MG63 (cell line): ENCODE measurements around the gene SDK2. TPM values are rescaled to one million over a fixed set of nuclear protein-coding genes. Genes with fewer than 3 reads are reported as not detected.

Experiments used
- DNase-seq: peaks from one replicate; pipeline ENCODE4 v3.0.0-alpha.2; 2020
- H3K27me3 ChIP-seq: fragments of 250-450 bp; sonication (Bioruptor Pico); 2 replicates; pipeline ENCODE4 v1.5.1; 2020; ENCODE audit warnings: mild to moderate bottlenecking, moderate library complexity
- H3K36me3 ChIP-seq: fragments of 250-450 bp; sonication (Bioruptor Pico); 2 replicates; pipeline ENCODE4 v1.5.1; 2020; ENCODE audit warnings: mild to moderate bottlenecking, moderate library complexity
- H3K4me3 ChIP-seq: fragments of 250-450 bp; sonication (Bioruptor Pico); 2 replicates; pipeline ENCODE4 v1.5.1; 2020; ENCODE audit warnings: mild to moderate bottlenecking, moderate library complexity
- H3K9me3 ChIP-seq: fragments of 250-450 bp; sonication (Bioruptor Pico); 2 replicates; pipeline ENCODE4 v1.5.1; 2020; ENCODE audit warnings: mild to moderate bottlenecking, moderate library complexity
- total RNA-seq: library from RNA; depleted of rRNA; stranded (reverse); fragments of >200 nt; shearing (Covaris generic); gene quantifications from 2 replicates; pipeline ENCODE4 v1.2.3, GENCODE V29; 2014; ENCODE audit warnings: low replicate concordance

Gene SDK2
- total RNA-seq, 1 experiment from 2014 or later: 0.33 TPM

GRCh38 chr17:73419051-73419450, 225.2 kb downstream of the SDK2 start:
- no peaks in the 10 kb centered on the region for H3K36me3 ChIP-seq
- no peak overlapping the region for H3K4me3 ChIP-seq
- no peaks in the 10 kb centered on the region for H3K9me3 ChIP-seq
- DNase-seq: no peak
- no peaks in the 10 kb centered on the region for H3K27me3 ChIP-seq

- no peaks in the 10 kb centered on the region for H3K36me3 ChIP-seq
- no peak overlapping the region for H3K4me3 ChIP-seq
- no peaks in the 10 kb centered on the region for H3K27me3 ChIP-seq
- H3K9me3 ChIP-seq: no peaks in the 10 kb centered on the region
- DNase-seq: no peak
These were observed 228.5 kb downstream of the SDK2 start for GRCh38 chr17:73415782-73416181.

- Histone ChIP-seq H3K36me3 (no peaks in the 10 kb centered on the region), H3K27me3 (no peaks in the 10 kb centered on the region), H3K4me3 (no peak overlapping the region), H3K9me3 (no peaks in the 10 kb centered on the region)
- DNase-seq: no peak
These were observed 229.9 kb downstream of the SDK2 start for GRCh38 chr17:73414171-73414955.

- H3K27me3 ChIP-seq: no peaks in the 10 kb centered on the region
- no peak for DNase-seq
- H3K36me3 ChIP-seq: no peaks in the 10 kb centered on the region
- no peak overlapping the region for H3K4me3 ChIP-seq
- H3K9me3 ChIP-seq: no peaks in the 10 kb centered on the region
These were observed 231.3 kb downstream of the SDK2 start for GRCh38 chr17:73412914-73413313.

- Histone ChIP-seq H3K36me3 (no peaks in the 10 kb centered on the region), H3K4me3 (no peak overlapping the region), H3K9me3 (no peaks in the 10 kb centered on the region), H3K27me3 (no peaks in the 10 kb centered on the region)
- DNase-seq: no peak
These were observed 232.9 kb downstream of the SDK2 start for GRCh38 chr17:73411313-73411747.

GRCh38 chr17:73410586-73411312, 233.5 kb downstream of the SDK2 start:
- Histone ChIP-seq H3K9me3 (no peaks in the 10 kb centered on the region), H3K36me3 (no peaks in the 10 kb centered on the region), H3K27me3 (no peaks in the 10 kb centered on the region), H3K4me3 (no peak overlapping the region)
- no peak for DNase-seq

GRCh38 chr17:73404246-73404645, 240.0 kb downstream of the SDK2 start:
- H3K27me3 ChIP-seq: no peaks in the 10 kb centered on the region
- H3K9me3 ChIP-seq: no peaks in the 10 kb centered on the region
- no peak for DNase-seq
- H3K36me3 ChIP-seq: no peaks in the 10 kb centered on the region
- H3K4me3 ChIP-seq: no peak overlapping the region

- no peak for DNase-seq
- Histone ChIP-seq H3K36me3 (no peaks in the 10 kb centered on the region), H3K27me3 (no peaks in the 10 kb centered on the region), H3K9me3 (no peaks in the 10 kb centered on the region), H3K4me3 (no peak overlapping the region)
These were observed 241.8 kb downstream of the SDK2 start for GRCh38 chr17:73402466-73402865.

GRCh38 chr17:73401911-73402310, 242.3 kb downstream of the SDK2 start:
- no peaks in the 10 kb centered on the region for H3K27me3 ChIP-seq
- no peak overlapping the region for H3K4me3 ChIP-seq
- H3K36me3 ChIP-seq: no peaks in the 10 kb centered on the region
- DNase-seq: no peak
- no peaks in the 10 kb centered on the region for H3K9me3 ChIP-seq

- Histone ChIP-seq H3K27me3 (no peaks in the 10 kb centered on the region), H3K36me3 (no peaks in the 10 kb centered on the region), H3K9me3 (no peaks in the 10 kb centered on the region), H3K4me3 (no peak overlapping the region)
- DNase-seq: no peak
These were observed 243.2 kb downstream of the SDK2 start for GRCh38 chr17:73400915-73401545.

- Histone ChIP-seq H3K9me3 (no peaks in the 10 kb centered on the region), H3K27me3 (no peaks in the 10 kb centered on the region), H3K4me3 (no peak overlapping the region), H3K36me3 (no peaks in the 10 kb centered on the region)
- no peak for DNase-seq
These were observed 245.2 kb downstream of the SDK2 start for GRCh38 chr17:73399056-73399455.

GRCh38 chr17:73397856-73398540, 246.2 kb downstream of the SDK2 start:
- no peaks in the 10 kb centered on the region for H3K27me3 ChIP-seq
- no peaks in the 10 kb centered on the region for H3K36me3 ChIP-seq
- H3K4me3 ChIP-seq: no peak overlapping the region
- no peaks in the 10 kb centered on the region for H3K9me3 ChIP-seq
- no peak for DNase-seq

GRCh38 chr17:73397278-73397826, 246.9 kb downstream of the SDK2 start:
- no peak for DNase-seq
- H3K27me3 ChIP-seq: no peaks in the 10 kb centered on the region
- H3K36me3 ChIP-seq: no peaks in the 10 kb centered on the region
- no peak overlapping the region for H3K4me3 ChIP-seq
- H3K9me3 ChIP-seq: no peaks in the 10 kb centered on the region

- no peaks in the 10 kb centered on the region for H3K36me3 ChIP-seq
- DNase-seq: no peak
- no peaks in the 10 kb centered on the region for H3K27me3 ChIP-seq
- no peak overlapping the region for H3K4me3 ChIP-seq
- no peaks in the 10 kb centered on the region for H3K9me3 ChIP-seq
These were observed 247.6 kb downstream of the SDK2 start for GRCh38 chr17:73396431-73397277.

GRCh38 chr17:73394512-73395450, 249.5 kb downstream of the SDK2 start:
- Histone ChIP-seq H3K36me3 (no peaks in the 10 kb centered on the region), H3K9me3 (no peaks in the 10 kb centered on the region), H3K4me3 (no peak overlapping the region), H3K27me3 (no peaks in the 10 kb centered on the region)
- DNase-seq: no peak
